Liver (tissue), 9 donors: ENCODE data around the gene CEP128. TPM values are rescaled to one million over a fixed set of nuclear protein-coding genes. Genes with fewer than 3 reads are reported as not detected.
A peak's percentile ranks its signal among the peaks of the same experiment; 100 is the strongest.

Experiments used
- DNase-seq: peaks from one replicate; pipeline ENCODE4 v3.0.0-alpha.2; 2017; ENCODE audit warnings: low spot score
- H3K27ac ChIP-seq, 2 donors: one replicate each; pipeline ENCODE4 v1.7.0; 2013; ENCODE audit warnings: inconsistent platforms in 2 of 2, low read length in 2 of 2, control low read depth in 1 of 2, low read depth in 1 of 2, mild to moderate bottlenecking in 1 of 2
- H3K27me3 ChIP-seq, 4 donors: one replicate each; pipeline versions ENCODE4 v1.6.1 to v1.7.0; 2013; ENCODE audit warnings: low read length in 3 of 4, inconsistent platforms in 1 of 4, mild to moderate bottlenecking in 1 of 4, moderate library complexity in 1 of 4; ENCODE audit not compliant: control insufficient read depth in 4 of 4, insufficient read depth in 4 of 4
- H3K36me3 ChIP-seq, 4 donors: one replicate each; pipeline versions ENCODE4 v1.6.1 to v1.7.0; 2013; ENCODE audit warnings: low read length in 3 of 4, mild to moderate bottlenecking in 3 of 4, low read depth in 1 of 4, moderate library complexity in 1 of 4; ENCODE audit not compliant: control insufficient read depth in 4 of 4, insufficient read depth in 3 of 4
- H3K4me1 ChIP-seq, 4 donors: one replicate each; pipeline versions ENCODE4 v1.6.1 to v1.7.0; 2013; ENCODE audit warnings: low read length in 3 of 4, mild to moderate bottlenecking in 3 of 4, moderate library complexity in 1 of 4; ENCODE audit not compliant: control insufficient read depth in 4 of 4, insufficient read depth in 4 of 4
- H3K4me3 ChIP-seq, 3 donors: one replicate each; pipeline versions ENCODE4 v1.6.1 to v1.7.0; 2013; ENCODE audit warnings: low read length in 3 of 3, control low read depth in 1 of 3, low read depth in 1 of 3, mild to moderate bottlenecking in 1 of 3
- H3K9ac ChIP-seq, 2 donors: one replicate each; pipeline ENCODE4 v1.7.0; 2013; ENCODE audit warnings: low read length in 2 of 2, mild to moderate bottlenecking in 2 of 2, moderate library complexity in 2 of 2, control low read depth in 1 of 2, low read depth in 1 of 2
- H3K9me3 ChIP-seq, 4 donors: one replicate each; pipeline versions ENCODE4 v1.6.1 to v1.7.0; 2013; ENCODE audit warnings: low read length in 3 of 4; ENCODE audit not compliant: control insufficient read depth in 4 of 4
- ATF3 ChIP-seq: IDR thresholded peaks from 2 replicates; pipeline ENCODE4 v1.6.1; 2016; ENCODE audit warnings: antibody characterized with exemption
- FOXA1 ChIP-seq: IDR thresholded peaks from 2 replicates; pipeline ENCODE4 v1.6.1; 2016; ENCODE audit warnings: antibody characterized with exemption
- FOXA2 ChIP-seq: IDR thresholded peaks from 2 replicates; pipeline ENCODE4 v1.6.1; 2016; ENCODE audit warnings: antibody characterized with exemption
- GABPA ChIP-seq, 2 donors: IDR thresholded peaks in 1 of 2; conservative IDR thresholded peaks in 1 of 2; 2 replicates each; pipeline ENCODE4 v1.6.1; 2016; ENCODE audit warnings: antibody characterized with exemption in 2 of 2, mild to moderate bottlenecking in 1 of 2, moderate library complexity in 1 of 2
- HNF4A ChIP-seq, 2 donors: conservative IDR thresholded peaks; 2 replicates each; pipeline ENCODE4 v1.6.1; 2016; ENCODE audit warnings: antibody characterized with exemption in 2 of 2, mild to moderate bottlenecking in 2 of 2
- HNF4G ChIP-seq: IDR thresholded peaks from 2 replicates; pipeline ENCODE4 v1.6.1; 2016; ENCODE audit warnings: antibody characterized with exemption
- MAX ChIP-seq: IDR thresholded peaks from 2 replicates; pipeline ENCODE4 v1.6.1; 2016; ENCODE audit warnings: antibody characterized with exemption
- RAD21 ChIP-seq, 2 donors: IDR thresholded peaks; 2 replicates each; pipeline ENCODE4 v1.6.1; 2016; ENCODE audit warnings: antibody characterized with exemption in 2 of 2, mild to moderate bottlenecking in 2 of 2
- REST ChIP-seq: IDR thresholded peaks from 2 replicates; pipeline ENCODE4 v1.6.1; 2016; ENCODE audit warnings: antibody characterized with exemption, mild to moderate bottlenecking
- SP1 ChIP-seq: IDR thresholded peaks from 2 replicates; pipeline ENCODE4 v1.6.1; 2018; ENCODE audit warnings: antibody characterized with exemption, mild to moderate bottlenecking
- TAF1 ChIP-seq: conservative IDR thresholded peaks from 2 replicates; pipeline ENCODE4 v1.6.1; 2016; ENCODE audit warnings: antibody characterized with exemption, mild to moderate bottlenecking
- YY1 ChIP-seq: IDR thresholded peaks from 2 replicates; pipeline ENCODE4 v1.6.1; 2016; ENCODE audit warnings: antibody characterized with exemption, mild to moderate bottlenecking
- ZBTB33 ChIP-seq: IDR thresholded peaks from 2 replicates; pipeline ENCODE4 v1.6.1; 2016; ENCODE audit warnings: antibody characterized with exemption
- WGBS: extraction: QIAGEN DNeasy Blood & Tissue Kit; methylation state at CpG from one replicate; pipeline ENCODE4 v1.1.7; 2013; 5-methylcytosine and 5-hydroxymethylcytosine counted together
- polyA plus RNA-seq, 2 donors: library from polyadenylated mRNA; stranded (reverse) in 1 of 2; unstranded in 1 of 2; fragments of 200-250 nt in 1 of 2; fragments of >200 nt in 1 of 2; fragmentation: Nextera tagmentation in 1 of 2; extraction: Ambion mirVana in 1 of 2; gene quantifications; one replicate each; pipeline versions ENCODE4 v1.2.1 to v1.2.3, GENCODE V29; 2013 to 2015
- total RNA-seq, 2 donors: library from RNA; depleted of rRNA; stranded (reverse); fragments of >200 nt; gene quantifications; one replicate each; pipeline ENCODE4 v1.2.3, GENCODE V29; 2014
- donor health status: healthy.
- donor health status: healthy.
- donor health status: healthy.
- donor health status: healthy.
- donor health status: healthy.

Gene CEP128
- total and polyA plus RNA-seq, 4 donors: 0.27 to 3.8 (median 1.4) TPM

GRCh38 chr14:80629606-80630005, 311.9 kb downstream of the CEP128 start:
- no peaks in the 10 kb centered on the region for H3K27me3 ChIP-seq
- no peak for TF ChIP-seq MAX
- TF ChIP-seq GABPA (IDR thresholded peaks at IDR 0.05 in 1 of 2, conservative IDR thresholded peaks at IDR 0.05 in 1 of 2): no peak
- TF ChIP-seq FOXA2: no peak
- no peak for TF ChIP-seq TAF1
- no peak for TF ChIP-seq SP1
- no peak for TF ChIP-seq YY1
- no peak for TF ChIP-seq ATF3
- no peak for TF ChIP-seq FOXA1
- no peak for TF ChIP-seq RAD21 (IDR thresholded peaks at IDR 0.05)
- no peak for TF ChIP-seq ZBTB33
- TF ChIP-seq REST: no peak
- H3K36me3 ChIP-seq: no peaks in the 10 kb centered on the region
- H3K27ac ChIP-seq: no peak overlapping the region
- H3K9me3 ChIP-seq: no peaks in the 10 kb centered on the region
- peaks cover 0 to 9% (median 2%) of the 10 kb centered on the region in 4 donors for H3K4me1 ChIP-seq
- DNase-seq: no peak
- H3K4me3 ChIP-seq: no peak overlapping the region
- no peak overlapping the region for H3K9ac ChIP-seq

GRCh38 chr14:80628547-80628946, 313.0 kb downstream of the CEP128 start:
- peaks cover 0 to 9% (median 2%) of the 10 kb centered on the region in 4 donors for H3K4me1 ChIP-seq
- H3K36me3 ChIP-seq: no peaks in the 10 kb centered on the region
- no peak overlapping the region for H3K4me3 ChIP-seq
- peak; percentile 39 for TF ChIP-seq HNF4A (conservative IDR thresholded peaks at IDR 0.05)
- TF ChIP-seq REST: no peak
- no peak for TF ChIP-seq HNF4G
- DNase-seq: no peak
- no peaks in the 10 kb centered on the region for H3K9me3 ChIP-seq
- no peaks in the 10 kb centered on the region for H3K27me3 ChIP-seq
- WGBS: 62% methylated on average over 6 of the region's 6 CpGs
- H3K9ac ChIP-seq: no peak overlapping the region
- H3K27ac ChIP-seq: no peak overlapping the region
